CD14-positive monocyte (primary cell): ENCODE measurements around the gene B4GALNT3. TPM values are rescaled to one million over a fixed set of nuclear protein-coding genes. Genes with fewer than 3 reads are reported as not detected.

Source experiments
- DNase-seq, 3 donors: peaks; one replicate each; pipeline ENCODE4 v3.0.0-alpha.2; 2011 to 2022
- H2AFZ ChIP-seq: 2 replicates; pipeline ENCODE4 v1.6.0; 2012; ENCODE audit warnings: mild to moderate bottlenecking, low read depth, low read length, inconsistent platforms; ENCODE audit not compliant: insufficient read depth, poor library complexity, severe bottlenecking
- H3K27ac ChIP-seq, 2 donors: 1 replicate in 1 of 2; 2 replicates in 1 of 2; pipeline ENCODE4 v1.5.1; 2012 to 2013; ENCODE audit warnings: low read length in 2 of 2, control low read depth in 1 of 2, inconsistent platforms in 1 of 2, low read depth in 1 of 2, mild to moderate bottlenecking in 1 of 2
- H3K27me3 ChIP-seq, 2 donors: one replicate each; pipeline versions ENCODE4 v1.6.0 to v1.6.1; 2011 to 2013; ENCODE audit warnings: low read length in 2 of 2; ENCODE audit not compliant: control insufficient read depth in 2 of 2, insufficient read depth in 2 of 2
- H3K36me3 ChIP-seq, 2 donors: replicated peaks in 1 of 2; 1 replicate in 1 of 2; 2 replicates in 1 of 2; pipeline versions ENCODE4 v1.5.1 to v1.6.1; 2012 to 2013; ENCODE audit warnings: low read length in 2 of 2, control low read depth in 1 of 2, inconsistent platforms in 1 of 2, mild to moderate bottlenecking in 1 of 2; ENCODE audit not compliant: insufficient read depth in 2 of 2, control insufficient read depth in 1 of 2
- H3K4me1 ChIP-seq, 2 donors: 1 replicate in 1 of 2; 2 replicates in 1 of 2; pipeline versions ENCODE4 v1.5.1 to v1.6.1; 2012 to 2013; ENCODE audit warnings: low read length in 2 of 2, control low read depth in 1 of 2, inconsistent platforms in 1 of 2, mild to moderate bottlenecking in 1 of 2, moderate library complexity in 1 of 2; ENCODE audit not compliant: insufficient read depth in 2 of 2, control insufficient read depth in 1 of 2
- H3K4me2 ChIP-seq: replicated peaks from 2 replicates; pipeline ENCODE3; 2012; ENCODE audit warnings: low read length, moderate library complexity, mild to moderate bottlenecking; ENCODE audit not compliant: poor library complexity, severe bottlenecking; ENCODE audit errors: extremely low read depth
- H3K4me3 ChIP-seq, 3 experiments: fragments of 200-600 bp in 1 of 3; sonication (generic) in 1 of 3; replicated peaks in 1 of 3; 1 replicate in 2 of 3; 2 replicates in 1 of 3; pipeline ENCODE4 v1.5.1; 2011 to 2013; ENCODE audit warnings: low read length in 3 of 3, mild to moderate bottlenecking in 3 of 3, control low read depth in 2 of 3, low read depth in 2 of 3, inconsistent platforms in 1 of 3, moderate library complexity in 1 of 3
- H3K79me2 ChIP-seq: 2 replicates; pipeline ENCODE4 v1.6.0; 2012; ENCODE audit warnings: mild to moderate bottlenecking, control low read depth, inconsistent platforms, low read length, moderate library complexity; ENCODE audit not compliant: insufficient read depth
- H3K9ac ChIP-seq: 2 replicates; pipeline ENCODE4 v1.6.0; 2017; ENCODE audit warnings: low read length, mild to moderate bottlenecking; ENCODE audit not compliant: insufficient read depth, poor library complexity, severe bottlenecking
- H3K9me3 ChIP-seq, 2 donors: replicated peaks in 1 of 2; 1 replicate in 1 of 2; 2 replicates in 1 of 2; pipeline versions ENCODE4 v1.5.1 to v1.6.1; 2012 to 2013; ENCODE audit warnings: low read length in 2 of 2, control low read depth in 1 of 2; ENCODE audit not compliant: control insufficient read depth in 1 of 2, insufficient read depth in 1 of 2
- H4K20me1 ChIP-seq: 2 replicates; pipeline ENCODE4 v1.6.0; 2012; ENCODE audit warnings: mild to moderate bottlenecking, low read length, control low read depth, moderate library complexity; ENCODE audit not compliant: insufficient read depth
- H3K27ac Mint-ChIP-seq, 7 donors: one replicate each; pipeline ENCODE4 v1.8.0; 2020; ENCODE audit warnings: mild to moderate bottlenecking in 7 of 7, mixed read lengths in 7 of 7, moderate library complexity in 6 of 7, inconsistent platforms in 2 of 7
- H3K27me3 Mint-ChIP-seq, 3 donors: one replicate each; pipeline ENCODE4 v1.8.0; 2021 to 2022; ENCODE audit warnings: low read depth in 3 of 3, mild to moderate bottlenecking in 3 of 3, mixed read lengths in 3 of 3, moderate library complexity in 3 of 3, inconsistent platforms in 1 of 3
- H3K36me3 Mint-ChIP-seq, 2 donors: one replicate each; pipeline ENCODE4 v1.8.0; 2020; ENCODE audit warnings: mixed read lengths in 2 of 2, inconsistent platforms in 1 of 2, mild to moderate bottlenecking in 1 of 2
- H3K4me1 Mint-ChIP-seq: one replicate; pipeline ENCODE4 v1.8.0; 2020; ENCODE audit warnings: mild to moderate bottlenecking, mixed read lengths
- H3K4me3 Mint-ChIP-seq, 2 donors: one replicate each; pipeline ENCODE4 v1.8.0; 2020; ENCODE audit warnings: mild to moderate bottlenecking in 2 of 2, mixed read lengths in 2 of 2, moderate library complexity in 1 of 2
- H3K9me3 Mint-ChIP-seq, 7 donors: one replicate each; pipeline ENCODE4 v1.8.0; 2020 to 2022; ENCODE audit warnings: mixed read lengths in 7 of 7, mild to moderate bottlenecking in 6 of 7, moderate library complexity in 6 of 7, inconsistent platforms in 2 of 7
- WGBS: methylation state at CpG from one replicate; pipeline ENCODE4 v1.1.5; 2013; ENCODE audit warnings: missing lambda C conversion rate; ENCODE audit not compliant: insufficient coverage; 5-methylcytosine and 5-hydroxymethylcytosine counted together
- intact Hi-C, 2 donors: fragments of 100-400 bp; cut with micrococcal nuclease; formaldehyde crosslinking; loops; one replicate each; pipeline versions ENCODE4 v1.15.0 to v1.15.1; 2023
- polyA plus RNA-seq, 3 donors: library from polyadenylated mRNA; depleted of rRNA in 1 of 3; unstranded in 2 of 3; stranded (reverse) in 1 of 3; fragments of 300-500 nt in 2 of 3; fragments of >200 nt in 1 of 3; fragmentation: Illumina TruSeq in 2 of 3; gene quantifications; 1 replicate in 2 of 3; 2 replicates in 1 of 3; pipeline ENCODE4 v1.2.3, GENCODE V29; 2012 to 2021
- TF ChIP-seq, protein P1 (sequence below): fragments of 200-600 bp; IDR thresholded peaks from one replicate; pipeline ENCODE4 v1.8.0; 2022; ENCODE audit warnings: antibody characterized with exemption, mild to moderate bottlenecking

Gene B4GALNT3
- polyA plus RNA-seq, 3 donors, result 0.09 to 0.10 TPM; not detected in 1

DNA sequence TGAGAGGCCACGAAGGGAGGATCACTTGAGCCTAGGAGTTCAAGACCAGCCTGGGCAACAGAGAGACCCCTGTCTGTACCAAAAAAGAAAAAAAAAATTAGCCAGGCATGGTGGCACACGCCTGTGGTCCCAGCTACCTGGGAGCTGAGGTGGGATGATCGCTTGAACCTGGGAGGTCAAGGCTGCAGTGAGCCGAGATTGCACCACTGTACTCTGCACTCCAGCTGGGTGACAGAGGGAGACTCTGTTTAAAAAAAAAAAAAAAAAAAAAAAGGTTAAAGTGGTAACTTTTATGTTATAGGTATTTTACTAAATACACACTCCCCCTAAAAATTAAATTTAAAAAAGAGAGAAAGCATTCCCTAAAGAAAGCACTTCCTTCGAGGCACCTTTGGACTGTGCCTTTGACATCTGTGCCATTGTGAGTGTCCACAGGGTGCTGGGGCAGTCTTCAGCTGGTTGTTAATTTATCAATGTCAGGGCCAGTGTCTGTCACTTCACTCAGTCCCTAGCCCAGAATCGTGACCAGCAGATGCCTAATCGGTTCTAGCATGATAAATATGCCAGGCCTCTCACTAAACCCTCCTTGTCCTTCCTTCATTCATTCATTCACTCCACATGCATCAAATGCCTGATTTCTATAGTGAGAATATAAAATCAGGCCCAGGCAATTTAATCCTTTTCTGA, 63.1 kb downstream of the B4GALNT3 start:
- Histone ChIP-seq H3K4me3 (no peak overlapping the region), H3K9ac (no peak overlapping the region), H3K4me1 (peaks cover 16 to 22% of the 10 kb centered on the region in 2 donors), H3K27me3 (peaks cover 0 to 8% of the 10 kb centered on the region in 2 donors), H3K79me2 (no peaks in the 10 kb centered on the region), H3K4me2 (no peak overlapping the region), H3K27ac (no peak overlapping the region), H2AFZ (no peak overlapping the region), H3K9me3 (no peaks in the 10 kb centered on the region), H3K36me3 (no peaks in the 10 kb centered on the region), H4K20me1 (no peaks in the 10 kb centered on the region)
- Mint-ChIP-seq H3K36me3 (no peaks in the 10 kb centered on the region), H3K9me3 (peaks cover 0 to 2% (median 0%) of the 10 kb centered on the region in 7 donors), H3K27me3 (peaks cover 3 to 21% (median 19%) of the 10 kb centered on the region in 3 donors), H3K4me1 (peaks cover 21% of the 10 kb centered on the region), H3K4me3 (no peak overlapping the region), H3K27ac (no peak overlapping the region)
- TF ChIP-seq, protein P1, sequence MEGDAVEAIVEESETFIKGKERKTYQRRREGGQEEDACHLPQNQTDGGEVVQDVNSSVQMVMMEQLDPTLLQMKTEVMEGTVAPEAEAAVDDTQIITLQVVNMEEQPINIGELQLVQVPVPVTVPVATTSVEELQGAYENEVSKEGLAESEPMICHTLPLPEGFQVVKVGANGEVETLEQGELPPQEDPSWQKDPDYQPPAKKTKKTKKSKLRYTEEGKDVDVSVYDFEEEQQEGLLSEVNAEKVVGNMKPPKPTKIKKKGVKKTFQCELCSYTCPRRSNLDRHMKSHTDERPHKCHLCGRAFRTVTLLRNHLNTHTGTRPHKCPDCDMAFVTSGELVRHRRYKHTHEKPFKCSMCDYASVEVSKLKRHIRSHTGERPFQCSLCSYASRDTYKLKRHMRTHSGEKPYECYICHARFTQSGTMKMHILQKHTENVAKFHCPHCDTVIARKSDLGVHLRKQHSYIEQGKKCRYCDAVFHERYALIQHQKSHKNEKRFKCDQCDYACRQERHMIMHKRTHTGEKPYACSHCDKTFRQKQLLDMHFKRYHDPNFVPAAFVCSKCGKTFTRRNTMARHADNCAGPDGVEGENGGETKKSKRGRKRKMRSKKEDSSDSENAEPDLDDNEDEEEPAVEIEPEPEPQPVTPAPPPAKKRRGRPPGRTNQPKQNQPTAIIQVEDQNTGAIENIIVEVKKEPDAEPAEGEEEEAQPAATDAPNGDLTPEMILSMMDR, result no peak
- no peak for DNase-seq
- WGBS, result 97% methylated on average over 4 of the region's 7 CpGs
- intact Hi-C loops, result no loop called here

DNA sequence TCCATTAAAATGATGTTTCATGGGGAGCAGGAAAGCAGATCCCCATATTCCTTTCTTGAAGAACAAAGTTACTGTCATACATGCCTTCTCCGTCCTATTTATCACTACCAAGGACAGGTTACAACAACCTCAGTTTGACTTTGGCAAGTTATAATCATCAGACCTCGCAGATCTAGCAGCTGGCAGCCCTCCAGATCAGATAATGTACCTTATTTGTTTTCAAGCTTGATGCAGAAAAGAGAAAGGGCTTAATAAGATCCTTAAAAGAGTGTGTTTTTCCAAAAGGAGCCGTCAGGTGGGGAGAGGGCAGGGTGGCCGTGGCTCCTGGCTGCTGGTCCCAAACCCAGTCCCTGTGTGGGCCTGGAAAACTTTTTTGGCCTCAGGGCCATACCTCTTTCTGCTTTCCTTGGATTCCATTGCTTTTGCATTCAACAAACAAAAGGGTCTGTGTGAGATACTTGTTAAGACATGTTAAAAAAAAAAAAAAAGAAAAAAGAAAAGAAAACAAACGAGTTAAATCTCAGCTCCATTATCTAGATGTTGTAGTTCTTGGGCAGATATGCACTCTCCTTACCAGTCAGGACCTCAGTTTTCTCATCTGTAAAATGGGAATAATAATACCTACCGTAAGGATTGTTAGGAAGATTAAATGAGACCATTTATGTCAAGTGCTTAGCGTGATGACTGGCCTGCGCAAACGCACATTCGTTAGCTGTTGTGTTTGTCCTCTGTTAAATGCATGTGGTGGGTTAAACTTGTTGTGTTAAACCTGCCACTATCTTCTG, 64.6 kb downstream of the B4GALNT3 start:
- Mint-ChIP-seq H3K9me3 (peaks cover 0 to 5% (median 4%) of the 10 kb centered on the region in 7 donors), H3K4me1 (peaks cover 21% of the 10 kb centered on the region), H3K27me3 (peaks cover 2 to 21% (median 15%) of the 10 kb centered on the region in 3 donors), H3K4me3 (no peak overlapping the region), H3K36me3 (no peaks in the 10 kb centered on the region), H3K27ac (no peak overlapping the region)
- peaks cover 0 to 5% of the 10 kb centered on the region in 2 donors for H3K9me3 ChIP-seq
- no peaks in the 10 kb centered on the region for H3K79me2 ChIP-seq
- no peak for DNase-seq
- H4K20me1 ChIP-seq, result no peaks in the 10 kb centered on the region
- no peak overlapping the region for H3K4me3 ChIP-seq
- no peak overlapping the region for H2AFZ ChIP-seq
- no peaks in the 10 kb centered on the region for H3K36me3 ChIP-seq
- H3K27me3 ChIP-seq, result peaks cover 0 to 5% of the 10 kb centered on the region in 2 donors
- peaks cover 16 to 22% of the 10 kb centered on the region in 2 donors for H3K4me1 ChIP-seq
- TF ChIP-seq, protein P1, result no peak
- intact Hi-C loops, result no loop called here
- H3K4me2 ChIP-seq, result no peak overlapping the region
- 81% methylated on average over 6 of the region's 10 CpGs for WGBS
- no peak overlapping the region for H3K27ac ChIP-seq
- H3K9ac ChIP-seq, result no peak overlapping the region
